ENCODE measurements around the gene GULP1. TPM values are rescaled to one million over a fixed set of nuclear protein-coding genes. Genes with fewer than 3 reads are reported as not detected.

Gene GULP1
- total RNA-seq, 1 experiment from 2014 or later = 76.0 TPM

- TF ChIP-seq POLR2A (IDR thresholded peaks at IDR 0.05; ENCODE audit: borderline replicate concordance, extremely low read depth, insufficient read depth, insufficient read length) (no peak), EZH2 (IDR thresholded peaks at IDR 0.05) (no peak), FOSL1 (IDR thresholded peaks at IDR 0.05; ENCODE audit: low read depth) (no peak)
- H3K4me2 ChIP-seq (ENCODE audit: low read length) = no peak overlapping the region
- intact Hi-C loops (cut with micrococcal nuclease) = no loop called here
- H3K36me3 ChIP-seq (ENCODE audit: control insufficient read depth in 1 of 2, insufficient read depth in 2 of 2, low read length in 2 of 2) = no peaks in the 10 kb centered on the region
- ChIA-PET POLR2A (no interaction called here), CTCF (no interaction called here), RAD21 (ENCODE audit: low non-redundant PET in 1 of 2, low total read pairs in 2 of 2, uncharacterized antibody in 2 of 2, unreplicated experiment in 2 of 2) (no interaction called here)
- ATAC-seq = no peak
- H3K4me1 ChIP-seq (ENCODE audit: control insufficient read depth in 1 of 2, insufficient read depth in 2 of 2, low read length in 2 of 2) = no peaks in the 10 kb centered on the region
- no peak overlapping the region for H3K4me3 ChIP-seq (replicated peaks in 1 of 2; ENCODE audit: low read depth in 1 of 2, low read length in 2 of 2)
- H3K9me2 ChIP-seq (ENCODE audit: insufficient read depth) = no peaks in the 10 kb centered on the region
- no peaks in the 10 kb centered on the region for H3K27me3 ChIP-seq (ENCODE audit: insufficient read depth, low read length)
- BruUV-seq (replicated peaks) = no TSS peak
- no peaks in the 10 kb centered on the region for H3K9me3 ChIP-seq (ENCODE audit: control insufficient read depth in 1 of 2, insufficient read depth in 1 of 2, low read depth in 1 of 2, low read length in 2 of 2)
- H4K20me1 ChIP-seq (ENCODE audit: insufficient read depth) = no peaks in the 10 kb centered on the region
- no peak overlapping the region for H3K9ac ChIP-seq (ENCODE audit: low read length)
- DNase-seq (ENCODE audit: low read depth, low spot score) = no peak
- no peak overlapping the region for H2AFZ ChIP-seq (ENCODE audit: low read depth, low read length, poor library complexity, severe bottlenecking)
- H3K27ac ChIP-seq (ENCODE audit: low read depth, low read length) = no peak overlapping the region
- H3K79me2 ChIP-seq (ENCODE audit: insufficient read depth, low read length) = peaks cover 14% of the 10 kb centered on the region; the same call in 1 of the 2 replicates
Observed at GRCh38 chr2:188450732-188451483, 159.2 kb downstream of the GULP1 start.

GRCh38 chr2:188452084-188452483, 160.4 kb downstream of the GULP1 start:
- H3K27me3 ChIP-seq (ENCODE audit: insufficient read depth, low read length) = no peaks in the 10 kb centered on the region
- DNase-seq (ENCODE audit: low read depth, low spot score) = no peak
- no TSS peak for BruUV-seq (replicated peaks)
- no peak overlapping the region for H2AFZ ChIP-seq (ENCODE audit: low read depth, low read length, poor library complexity, severe bottlenecking)
- no peaks in the 10 kb centered on the region for H3K9me2 ChIP-seq (ENCODE audit: insufficient read depth)
- ChIA-PET RAD21 (ENCODE audit: low non-redundant PET in 1 of 2, low total read pairs in 2 of 2, uncharacterized antibody in 2 of 2, unreplicated experiment in 2 of 2) (no interaction called here), POLR2A (no interaction called here), CTCF (no interaction called here)
- TF ChIP-seq REST (IDR thresholded peaks at IDR 0.05; ENCODE audit: low read depth) (no peak), SRF (IDR thresholded peaks at IDR 0.05; ENCODE audit: low read depth) (no peak), EGR1 (IDR thresholded peaks at IDR 0.05; ENCODE audit: low read depth) (no peak), ZFX (IDR thresholded peaks at IDR 0.05) (no peak), CEBPB (IDR thresholded peaks at IDR 0.05; ENCODE audit: low read depth) (no peak), CTCF (IDR thresholded peaks at IDR 0.05 in 2 of 3, conservative IDR thresholded peaks at IDR 0.05 in 1 of 3; ENCODE audit: borderline replicate concordance in 1 of 3, insufficient read depth in 1 of 3, low read depth in 2 of 3, low read length in 2 of 3) (no peak), SP1 (IDR thresholded peaks at IDR 0.05; ENCODE audit: low read depth) (no peak), ZNF274 (IDR thresholded peaks at IDR 0.05; ENCODE audit: low read depth, low read length) (no peak), RAD21 (IDR thresholded peaks at IDR 0.05; ENCODE audit: low read depth) (no peak), CBX3 (IDR thresholded peaks at IDR 0.05; ENCODE audit: low read depth) (no peak), JUND (IDR thresholded peaks at IDR 0.05) (no peak), YY1 (IDR thresholded peaks at IDR 0.05; ENCODE audit: extremely low read depth, insufficient replicate concordance, low read depth, low read length) (no peak), SIN3A (IDR thresholded peaks at IDR 0.05; ENCODE audit: low read depth) (no peak), POLR2AphosphoS5 (IDR thresholded peaks at IDR 0.05; ENCODE audit: low read depth, low read length) (no peak), TCF7L2 (IDR thresholded peaks at IDR 0.05; ENCODE audit: borderline replicate concordance, extremely low read depth, insufficient read depth, insufficient read length) (no peak)
- no peak overlapping the region for H3K4me3 ChIP-seq (replicated peaks in 1 of 2; ENCODE audit: low read depth in 1 of 2, low read length in 2 of 2)
- peaks cover 14% of the 10 kb centered on the region; the same call in 1 of the 2 replicates for H3K79me2 ChIP-seq (ENCODE audit: insufficient read depth, low read length)
- H3K27ac ChIP-seq (ENCODE audit: low read depth, low read length) = no peak overlapping the region
- H3K9ac ChIP-seq (ENCODE audit: low read length) = no peak overlapping the region
- H3K9me3 ChIP-seq (ENCODE audit: control insufficient read depth in 1 of 2, insufficient read depth in 1 of 2, low read depth in 1 of 2, low read length in 2 of 2) = no peaks in the 10 kb centered on the region
- H4K20me1 ChIP-seq (ENCODE audit: insufficient read depth) = no peaks in the 10 kb centered on the region
- no peaks in the 10 kb centered on the region for H3K4me1 ChIP-seq (ENCODE audit: control insufficient read depth in 1 of 2, insufficient read depth in 2 of 2, low read length in 2 of 2)
- intact Hi-C loops (cut with micrococcal nuclease) = no loop called here
- no peak for ATAC-seq
- no peak overlapping the region for H3K4me2 ChIP-seq (ENCODE audit: low read length)
- no peaks in the 10 kb centered on the region for H3K36me3 ChIP-seq (ENCODE audit: control insufficient read depth in 1 of 2, insufficient read depth in 2 of 2, low read length in 2 of 2)
